Gastrocnemius medialis (tissue), 4 donors: ENCODE data around the gene UGT2B7. TPM values are rescaled to one million over a fixed set of nuclear protein-coding genes. Genes with fewer than 3 reads are reported as not detected.

Experiments used
- ATAC-seq, 2 donors: fragments of 150-250 bp; one replicate each; pipeline ENCODE4 v1.9.1; 2016
- DNase-seq, 2 donors: peaks; one replicate each; pipeline ENCODE4 v3.0.0-alpha.2; 2019
- H3K27ac ChIP-seq, 4 donors: fragments of 200-600 bp; sonication (generic); 1 replicate in 1 of 4; 2 replicates in 3 of 4; pipeline ENCODE4 v1.5.1; 2016 to 2018; ENCODE audit warnings: mild to moderate bottlenecking in 2 of 4, moderate library complexity in 1 of 4
- H3K27me3 ChIP-seq, 3 donors: fragments of 200-600 bp; sonication (generic) in 2 of 3; 1 replicate in 1 of 3; 2 replicates in 2 of 3; pipeline versions ENCODE4 v1.5.1 to v1.6.0; 2016 to 2019; ENCODE audit warnings: mild to moderate bottlenecking in 1 of 3, moderate library complexity in 1 of 3
- H3K36me3 ChIP-seq, 2 donors: fragments of 200-600 bp; sonication (generic) in 1 of 2; one replicate each; pipeline ENCODE4 v1.5.1; 2017 to 2018
- H3K4me1 ChIP-seq, 2 donors: fragments of 200-600 bp; sonication (generic) in 1 of 2; one replicate each; pipeline ENCODE4 v1.5.1; 2016 to 2017; ENCODE audit warnings: mild to moderate bottlenecking in 2 of 2
- H3K4me3 ChIP-seq, 4 donors: fragments of 200-600 bp; sonication (generic) in 3 of 4; 1 replicate in 1 of 4; 2 replicates in 3 of 4; pipeline ENCODE4 v1.5.1; 2016 to 2019; ENCODE audit warnings: mild to moderate bottlenecking in 2 of 4
- H3K9me3 ChIP-seq, 3 donors: fragments of 200-600 bp; sonication (generic) in 2 of 3; 1 replicate in 1 of 3; 2 replicates in 2 of 3; pipeline ENCODE4 v1.5.1; 2016 to 2019
- CTCF ChIP-seq, 5 experiments: fragments of 450-650 bp in 3 of 5; fragments of 200-600 bp in 2 of 5; sonication (generic) in 2 of 5; IDR thresholded peaks in 4 of 5; conservative IDR thresholded peaks in 1 of 5; 1 replicate in 4 of 5; 2 replicates in 1 of 5; pipeline ENCODE4 v1.5.1; 2016 to 2019; ENCODE audit warnings: antibody characterized with exemption in 5 of 5, mild to moderate bottlenecking in 3 of 5, moderate library complexity in 3 of 5
- POLR2A ChIP-seq, 2 donors: fragments of 450-650 bp; IDR thresholded peaks; one replicate each; pipeline ENCODE4 v1.6.1; 2017; ENCODE audit warnings: antibody characterized with exemption in 2 of 2, mild to moderate bottlenecking in 2 of 2, moderate library complexity in 2 of 2
- in situ Hi-C, 4 donors: fragments of 200-750 bp; cut with MboI; loops; one replicate each; pipeline versions ENCODE4 v1.15.0 to v1.8.0; 2017; ENCODE audit warnings: low sequenced_read_pairs in 4 of 4
- intact Hi-C: fragments of 100-400 bp; cut with DNase I; formaldehyde crosslinking; loops from one replicate; pipeline ENCODE4 v1.15.1; 2023; ENCODE audit warnings: low total_unique reads
- total RNA-seq, 4 donors: library from RNA; depleted of rRNA; stranded (reverse); fragments of >200 nt; gene quantifications; one replicate each; pipeline versions ENCODE4 v1.1.0 to v1.2.3, GENCODE V29; 2016

The UGT2B7 gene
- total RNA-seq, 4 donors from 2014 or later, result 0.26 to 0.33 TPM; not detected in 2

GRCh38 chr4:69141320-69141719 lies 45.0 kb downstream of the UGT2B7 start:
- intact Hi-C loops (no loop called here), in situ Hi-C loops (no loop called here)

GRCh38 chr4:69147334-69147733 lies 51.1 kb downstream of the UGT2B7 start:
- no peak for ATAC-seq
- no peaks in the 10 kb centered on the region for H3K27me3 ChIP-seq
- no peaks in the 10 kb centered on the region for H3K4me1 ChIP-seq
- TF ChIP-seq CTCF (IDR thresholded peaks at IDR 0.05 in 4 of 5, conservative IDR thresholded peaks at IDR 0.05 in 1 of 5), result no peak
- no peak for TF ChIP-seq POLR2A (IDR thresholded peaks at IDR 0.05)
- in situ Hi-C loops, result no loop called here
- no peak overlapping the region for H3K4me3 ChIP-seq
- intact Hi-C loops, result no loop called here
- no peaks in the 10 kb centered on the region for H3K36me3 ChIP-seq
- no peaks in the 10 kb centered on the region for H3K9me3 ChIP-seq
- H3K27ac ChIP-seq, result no peak overlapping the region
- no peak for DNase-seq

More at GRCh38 chr4:69141320-69141719, 45.0 kb downstream of the UGT2B7 start:
- no peak for TF ChIP-seq CTCF (IDR thresholded peaks at IDR 0.05 in 4 of 5, conservative IDR thresholded peaks at IDR 0.05 in 1 of 5)
- TF ChIP-seq POLR2A (IDR thresholded peaks at IDR 0.05), result no peak
- H3K4me1 ChIP-seq, result no peaks in the 10 kb centered on the region
- H3K36me3 ChIP-seq, result no peaks in the 10 kb centered on the region
- no peaks in the 10 kb centered on the region for H3K27me3 ChIP-seq
- no peak overlapping the region for H3K27ac ChIP-seq
- ATAC-seq, result no peak
- no peaks in the 10 kb centered on the region for H3K9me3 ChIP-seq
- no peak overlapping the region for H3K4me3 ChIP-seq
- DNase-seq, result no peak

- Histone ChIP-seq H3K4me3 (no peak overlapping the region), H3K27me3 (no peaks in the 10 kb centered on the region), H3K4me1 (no peaks in the 10 kb centered on the region), H3K9me3 (no peaks in the 10 kb centered on the region), H3K27ac (no peak overlapping the region), H3K36me3 (no peaks in the 10 kb centered on the region)
- TF ChIP-seq CTCF (IDR thresholded peaks at IDR 0.05 in 4 of 5, conservative IDR thresholded peaks at IDR 0.05 in 1 of 5), result no peak
- TF ChIP-seq POLR2A (IDR thresholded peaks at IDR 0.05), result no peak
- in situ Hi-C loops, result no loop called here
- DNase-seq (no peak), ATAC-seq (no peak)
- intact Hi-C loops, result no loop called here
Measured at GRCh38 chr4:69154021-69154420, 57.7 kb downstream of the UGT2B7 start.

- ATAC-seq (no peak), DNase-seq (no peak)
- in situ Hi-C loops, result no loop called here
- Histone ChIP-seq H3K9me3 (no peaks in the 10 kb centered on the region), H3K4me1 (no peaks in the 10 kb centered on the region), H3K27ac (no peak overlapping the region), H3K4me3 (no peak overlapping the region), H3K27me3 (no peaks in the 10 kb centered on the region), H3K36me3 (no peaks in the 10 kb centered on the region)
- intact Hi-C loops, result no loop called here
- TF ChIP-seq CTCF (IDR thresholded peaks at IDR 0.05 in 4 of 5, conservative IDR thresholded peaks at IDR 0.05 in 1 of 5), result no peak
- no peak for TF ChIP-seq POLR2A (IDR thresholded peaks at IDR 0.05)
Measured at GRCh38 chr4:69156913-69157312, 60.6 kb downstream of the UGT2B7 start.

Other genes with a start within 250 kb of the UGT2B7 start
- gene UGT2A3, start 144.7 kb upstream of the UGT2B7 start, total RNA-seq, result under 1 TPM in 3 of 4 donors, not detected in 1; 0.13 to 0.46 (median 0.13) TPM
- gene UGT2B11, start 118.3 kb downstream of the UGT2B7 start, total RNA-seq, result not detected
- gene UGT2B28, start 184.0 kb downstream of the UGT2B7 start, total RNA-seq, result not detected